Measurements from ENCODE around the gene PSMC3. TPM values are rescaled to one million over a fixed set of nuclear protein-coding genes. Genes with fewer than 3 reads are reported as not detected.

Gene PSMC3
- total RNA-seq, 1 donor from 2014 or later, result 97.5 TPM

Small RNA genes within 50 kb of the gene (microRNA-seq; reads per million reads assigned to microRNA genes)
- not detected for gene MIR4487

Other genes starting within 250 kb of the PSMC3 start
- 94.2 TPM for gene ARFGAP2, start 249.6 kb downstream of the PSMC3 start, total RNA-seq
- 66.0 TPM for gene PACSIN3, start 240.0 kb downstream of the PSMC3 start, total RNA-seq
- 44.3 TPM for gene DDB2, start 211.5 kb downstream of the PSMC3 start, total RNA-seq
- 35.7 TPM for gene ACP2, start 177.6 kb downstream of the PSMC3 start, total RNA-seq
- 132 TPM for gene NR1H3, start 168.4 kb downstream of the PSMC3 start, total RNA-seq
- gene MADD, start 156.3 kb downstream of the PSMC3 start, total RNA-seq, result 52.3 TPM
- gene MYBPC3, start 73.7 kb downstream of the PSMC3 start, total RNA-seq, result 0.53 TPM
- gene SPI1, start 47.9 kb downstream of the PSMC3 start, total RNA-seq, result 47.0 TPM
- 55.5 TPM for gene SLC39A13, start 17.8 kb downstream of the PSMC3 start, total RNA-seq
- gene RAPSN, start 22.7 kb upstream of the PSMC3 start, total RNA-seq, result 4.9 TPM
- gene CELF1, start 126.7 kb upstream of the PSMC3 start, total RNA-seq, result 113 TPM
- 31.3 TPM for gene PTPMT1, start 139.2 kb upstream of the PSMC3 start, total RNA-seq
- 12.5 TPM for gene KBTBD4, start 152.5 kb upstream of the PSMC3 start, total RNA-seq
- 46.0 TPM for gene NDUFS3, start 152.6 kb upstream of the PSMC3 start, total RNA-seq
- 3.0 TPM for gene FAM180B, start 160.2 kb upstream of the PSMC3 start, total RNA-seq
- gene C1QTNF4, start 168.0 kb upstream of the PSMC3 start, total RNA-seq, result 5.0 TPM
- gene MTCH2, start 216.1 kb upstream of the PSMC3 start, total RNA-seq, result 41.4 TPM